DND-41 (cell line): ENCODE measurements around the gene SNX10.

Experiments used
- CTCF ChIP-seq: IDR thresholded peaks from 2 replicates; pipeline ENCODE4 v1.5.1; 2012; ENCODE audit warnings: borderline replicate concordance, low read length, moderate library complexity, mild to moderate bottlenecking; ENCODE audit not compliant: poor library complexity, severe bottlenecking; ENCODE audit errors: extremely low read depth
- EZH2 ChIP-seq: IDR thresholded peaks from 3 replicates; pipeline ENCODE4 v1.6.1; 2012; ENCODE audit warnings: borderline replicate concordance, low read depth, mild to moderate bottlenecking, moderate library complexity, low read length, inconsistent platforms; ENCODE audit not compliant: severe bottlenecking

- no peak for TF ChIP-seq CTCF
- no peak for TF ChIP-seq EZH2
Observed at GRCh38 chr7:26374647-26375373, 83.1 kb downstream of the SNX10 start.
